IPS-18a (cell line): Measurements from ENCODE around the gene LRRC7.

Source experiments
- H3K27ac ChIP-seq: one replicate; pipeline ENCODE4 v1.5.1; 2013; ENCODE audit warnings: low read length
- H3K27me3 ChIP-seq: one replicate; pipeline ENCODE4 v1.6.1; 2013; ENCODE audit warnings: mild to moderate bottlenecking, low read length; ENCODE audit not compliant: control insufficient read depth, insufficient read depth
- H3K36me3 ChIP-seq: one replicate; pipeline ENCODE4 v1.6.1; 2013; ENCODE audit warnings: low read depth, low read length; ENCODE audit not compliant: control insufficient read depth
- H3K4me1 ChIP-seq: one replicate; pipeline ENCODE4 v1.6.1; 2013; ENCODE audit warnings: low read depth, low read length; ENCODE audit not compliant: control insufficient read depth
- H3K4me3 ChIP-seq: one replicate; pipeline ENCODE4 v1.5.1; 2013; ENCODE audit warnings: low read length
- H3K9ac ChIP-seq: one replicate; pipeline ENCODE4 v1.6.1; 2013; ENCODE audit warnings: mild to moderate bottlenecking, low read length, moderate library complexity
- H3K9me3 ChIP-seq: one replicate; pipeline ENCODE4 v1.6.1; 2013; ENCODE audit warnings: low read depth, low read length; ENCODE audit not compliant: control insufficient read depth

LRRC7 gene

GRCh38 chr1:69657971-69658370 lies 90.2 kb downstream of the LRRC7 start:
- Histone ChIP-seq H3K9ac (no peak overlapping the region), H3K4me1 (no peaks in the 10 kb centered on the region), H3K36me3 (no peaks in the 10 kb centered on the region), H3K4me3 (no peak overlapping the region), H3K9me3 (no peaks in the 10 kb centered on the region), H3K27ac (no peak overlapping the region), H3K27me3 (no peaks in the 10 kb centered on the region)

- Histone ChIP-seq H3K9ac (no peak overlapping the region), H3K27me3 (no peaks in the 10 kb centered on the region), H3K27ac (no peak overlapping the region), H3K4me3 (no peak overlapping the region), H3K4me1 (no peaks in the 10 kb centered on the region), H3K36me3 (no peaks in the 10 kb centered on the region), H3K9me3 (no peaks in the 10 kb centered on the region)
Observed at GRCh38 chr1:69661686-69662085, 94.0 kb downstream of the LRRC7 start.

- no peaks in the 10 kb centered on the region for H3K9me3 ChIP-seq
- no peaks in the 10 kb centered on the region for H3K36me3 ChIP-seq
Observed at GRCh38 chr1:69662321-69662720, 94.6 kb downstream of the LRRC7 start.

GRCh38 chr1:69671363-69672010 lies 103.8 kb downstream of the LRRC7 start:
- Histone ChIP-seq H3K4me1 (no peaks in the 10 kb centered on the region), H3K9me3 (no peaks in the 10 kb centered on the region), H3K9ac (no peak overlapping the region), H3K27me3 (no peaks in the 10 kb centered on the region), H3K4me3 (no peak overlapping the region), H3K36me3 (no peaks in the 10 kb centered on the region), H3K27ac (no peak overlapping the region)

More at GRCh38 chr1:69662321-69662720, 94.6 kb downstream of the LRRC7 start:
- Histone ChIP-seq H3K4me1 (no peaks in the 10 kb centered on the region), H3K27ac (no peak overlapping the region), H3K4me3 (no peak overlapping the region), H3K27me3 (no peaks in the 10 kb centered on the region), H3K9ac (no peak overlapping the region)

GRCh38 chr1:69673321-69673720 lies 105.6 kb downstream of the LRRC7 start:
- no peaks in the 10 kb centered on the region for H3K4me1 ChIP-seq
- no peak overlapping the region for H3K27ac ChIP-seq
- no peaks in the 10 kb centered on the region for H3K9me3 ChIP-seq
- no peaks in the 10 kb centered on the region for H3K27me3 ChIP-seq
- H3K9ac ChIP-seq = no peak overlapping the region
- H3K4me3 ChIP-seq = no peak overlapping the region
- no peaks in the 10 kb centered on the region for H3K36me3 ChIP-seq

GRCh38 chr1:69679965-69680364 lies 112.2 kb downstream of the LRRC7 start:
- Histone ChIP-seq H3K9me3 (no peaks in the 10 kb centered on the region), H3K4me3 (no peak overlapping the region), H3K27ac (no peak overlapping the region)

GRCh38 chr1:69686367-69686984 lies 118.8 kb downstream of the LRRC7 start:
- no peaks in the 10 kb centered on the region for H3K27me3 ChIP-seq
- no peak overlapping the region for H3K9ac ChIP-seq
- H3K4me1 ChIP-seq = peaks cover 10% of the 10 kb centered on the region
- H3K27ac ChIP-seq = no peak overlapping the region
- no peaks in the 10 kb centered on the region for H3K9me3 ChIP-seq
- H3K4me3 ChIP-seq = no peak overlapping the region
- no peaks in the 10 kb centered on the region for H3K36me3 ChIP-seq

More at GRCh38 chr1:69679965-69680364, 112.2 kb downstream of the LRRC7 start:
- Histone ChIP-seq H3K36me3 (no peaks in the 10 kb centered on the region), H3K27me3 (no peaks in the 10 kb centered on the region), H3K4me1 (no peaks in the 10 kb centered on the region), H3K9ac (no peak overlapping the region)

GRCh38 chr1:69688193-69688592 lies 120.5 kb downstream of the LRRC7 start:
- no peak overlapping the region for H3K4me3 ChIP-seq
- H3K9ac ChIP-seq = no peak overlapping the region
- no peaks in the 10 kb centered on the region for H3K27me3 ChIP-seq

GRCh38 chr1:69691179-69691578 lies 123.5 kb downstream of the LRRC7 start:
- H3K27me3 ChIP-seq = no peaks in the 10 kb centered on the region
- H3K9me3 ChIP-seq = no peaks in the 10 kb centered on the region
- no peak overlapping the region for H3K9ac ChIP-seq
- H3K36me3 ChIP-seq = no peaks in the 10 kb centered on the region
- no peak overlapping the region for H3K27ac ChIP-seq
- H3K4me3 ChIP-seq = no peak overlapping the region
- peaks cover 10% of the 10 kb centered on the region for H3K4me1 ChIP-seq

More at GRCh38 chr1:69688193-69688592, 120.5 kb downstream of the LRRC7 start:
- Histone ChIP-seq H3K27ac (no peak overlapping the region), H3K9me3 (no peaks in the 10 kb centered on the region), H3K36me3 (no peaks in the 10 kb centered on the region), H3K4me1 (peaks cover 10% of the 10 kb centered on the region)

- no peak overlapping the region for H3K9ac ChIP-seq
- H3K4me1 ChIP-seq = peaks cover 10% of the 10 kb centered on the region
- no peaks in the 10 kb centered on the region for H3K36me3 ChIP-seq
- H3K27ac ChIP-seq = no peak overlapping the region
- H3K27me3 ChIP-seq = no peaks in the 10 kb centered on the region
- H3K9me3 ChIP-seq = no peaks in the 10 kb centered on the region
- no peak overlapping the region for H3K4me3 ChIP-seq
Observed at GRCh38 chr1:69693921-69694675, 126.4 kb downstream of the LRRC7 start.

GRCh38 chr1:69697340-69697739 lies 129.6 kb downstream of the LRRC7 start:
- H3K36me3 ChIP-seq = no peaks in the 10 kb centered on the region
- no peak overlapping the region for H3K27ac ChIP-seq
- H3K4me1 ChIP-seq = no peaks in the 10 kb centered on the region
- H3K9me3 ChIP-seq = no peaks in the 10 kb centered on the region
- no peak overlapping the region for H3K9ac ChIP-seq
- no peak overlapping the region for H3K4me3 ChIP-seq
- H3K27me3 ChIP-seq = no peaks in the 10 kb centered on the region
